MM.1S (cell line): ENCODE measurements around the gene ILF2.

ENCODE experiments used
- DNase-seq: peaks from one replicate; pipeline ENCODE4 v3.0.0-alpha.2; 2015
- H2AFZ ChIP-seq: fragments of 300-600 bp; sonication (generic); 2 replicates; pipeline ENCODE4 v1.6.0; 2016; ENCODE audit warnings: antibody characterized with exemption, low read length
- H3F3A ChIP-seq: fragments of 300-600 bp; sonication (generic); 2 replicates; pipeline ENCODE4 v1.6.1; 2016; ENCODE audit warnings: mild to moderate bottlenecking, antibody characterized with exemption, low read length, moderate library complexity, mixed read lengths; ENCODE audit not compliant: insufficient read depth
- H3K27ac ChIP-seq: fragments of 300-600 bp; sonication (generic); 2 replicates; pipeline ENCODE4 v1.5.1; 2016; ENCODE audit warnings: mild to moderate bottlenecking, low read length
- H3K27me3 ChIP-seq: fragments of 300-600 bp; sonication (generic); replicated peaks from 2 replicates; pipeline ENCODE4 v1.6.0; 2016; ENCODE audit warnings: low read length; ENCODE audit not compliant: insufficient read depth
- H3K36me3 ChIP-seq: fragments of 300-600 bp; sonication (generic); replicated peaks from 2 replicates; pipeline ENCODE4 v1.6.1; 2016; ENCODE audit warnings: mild to moderate bottlenecking, low read length, mixed read lengths; ENCODE audit not compliant: insufficient read depth
- H3K4me1 ChIP-seq: fragments of 300-600 bp; sonication (generic); 2 replicates; pipeline ENCODE4 v1.6.1; 2016; ENCODE audit warnings: low read length, mixed read lengths
- H3K4me2 ChIP-seq: fragments of 300-600 bp; sonication (generic); 2 replicates; pipeline ENCODE4 v1.6.0; 2016; ENCODE audit warnings: low read depth, low read length
- H3K4me3 ChIP-seq: fragments of 300-600 bp; sonication (generic); 2 replicates; pipeline ENCODE4 v1.5.1; 2016; ENCODE audit warnings: low read length, mixed read lengths
- H3K79me2 ChIP-seq: fragments of 300-600 bp; sonication (generic); 2 replicates; pipeline ENCODE4 v1.6.1; 2016; ENCODE audit warnings: mixed run types, low read length, mixed read lengths
- H3K9ac ChIP-seq: fragments of 300-600 bp; sonication (generic); 2 replicates; pipeline ENCODE4 v1.6.1; 2016; ENCODE audit warnings: low read length, mixed read lengths
- H3K9me2 ChIP-seq: fragments of 300-600 bp; sonication (generic); replicated peaks from 2 replicates; pipeline ENCODE4 v1.6.1; 2016; ENCODE audit warnings: mild to moderate bottlenecking, low read length, mixed read lengths; ENCODE audit not compliant: insufficient read depth
- H3K9me3 ChIP-seq: fragments of 300-600 bp; sonication (generic); replicated peaks from 2 replicates; pipeline ENCODE4 v1.6.1; 2016; ENCODE audit warnings: mild to moderate bottlenecking, low read length, mixed read lengths; ENCODE audit not compliant: insufficient read depth
- H4K20me1 ChIP-seq: fragments of 300-600 bp; sonication (generic); 2 replicates; pipeline ENCODE4 v1.6.1; 2016; ENCODE audit warnings: mild to moderate bottlenecking, low read length, moderate library complexity, mixed read lengths; ENCODE audit not compliant: insufficient read depth
- EZH2 ChIP-seq: fragments of 300-600 bp; sonication (generic); optimal IDR thresholded peaks from 2 replicates; pipeline ENCODE3; 2017; ENCODE audit warnings: low read depth, mild to moderate bottlenecking, antibody characterized with exemption, low read length, mixed read lengths
- EZH2phosphoT487 ChIP-seq: fragments of 300-600 bp; sonication (generic); IDR thresholded peaks from 2 replicates; pipeline ENCODE4 v1.6.1; 2018; ENCODE audit warnings: antibody characterized with exemption, low read length
- TF ChIP-seq, protein P1 (sequence below): fragments of 300-600 bp; sonication (generic); IDR thresholded peaks from 2 replicates; pipeline ENCODE4 v1.5.1; 2016; ENCODE audit warnings: antibody characterized with exemption, low read length, mixed read lengths

ILF2 gene

DNA sequence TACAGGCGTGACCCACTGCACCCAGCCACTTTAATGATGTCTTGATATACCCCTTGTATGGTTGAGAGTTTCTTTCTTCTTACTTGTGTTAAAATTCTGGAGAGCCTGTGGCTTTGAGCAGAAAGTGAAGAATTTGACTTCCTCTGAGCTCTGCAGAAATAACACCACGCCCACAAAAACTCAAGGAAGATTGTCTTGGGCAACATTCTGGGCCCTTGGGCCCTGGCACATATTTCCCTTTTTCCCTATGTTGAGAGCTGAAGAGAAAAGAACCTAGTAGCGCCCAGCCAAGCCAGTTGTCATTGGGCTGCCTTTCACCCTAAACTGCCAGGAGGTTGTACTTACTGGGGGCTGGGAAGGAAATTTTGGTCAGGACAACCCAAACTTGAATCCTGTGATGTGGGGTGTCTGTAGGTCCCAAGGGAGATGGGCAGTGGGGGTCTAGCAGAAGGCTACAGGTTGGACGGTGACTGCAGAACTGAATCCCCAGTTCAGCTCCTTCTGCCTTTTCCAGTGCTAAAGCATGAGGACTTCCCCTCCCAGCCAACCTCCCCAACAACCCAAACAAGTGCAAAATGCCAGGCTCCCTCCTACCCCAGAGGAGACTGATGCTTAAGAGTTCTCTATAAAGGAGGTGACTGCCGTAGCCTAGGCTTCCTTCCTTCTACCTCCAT, 24.0 kb downstream of the ILF2 start:
- H3K79me2 ChIP-seq = peaks cover 34% of the 10 kb centered on the region
- H4K20me1 ChIP-seq = no peaks in the 10 kb centered on the region
- no peaks in the 10 kb centered on the region for H3K27me3 ChIP-seq
- TF ChIP-seq EZH2phosphoT487 = no peak
- TF ChIP-seq EZH2 = no peak
- TF ChIP-seq, protein P1, sequence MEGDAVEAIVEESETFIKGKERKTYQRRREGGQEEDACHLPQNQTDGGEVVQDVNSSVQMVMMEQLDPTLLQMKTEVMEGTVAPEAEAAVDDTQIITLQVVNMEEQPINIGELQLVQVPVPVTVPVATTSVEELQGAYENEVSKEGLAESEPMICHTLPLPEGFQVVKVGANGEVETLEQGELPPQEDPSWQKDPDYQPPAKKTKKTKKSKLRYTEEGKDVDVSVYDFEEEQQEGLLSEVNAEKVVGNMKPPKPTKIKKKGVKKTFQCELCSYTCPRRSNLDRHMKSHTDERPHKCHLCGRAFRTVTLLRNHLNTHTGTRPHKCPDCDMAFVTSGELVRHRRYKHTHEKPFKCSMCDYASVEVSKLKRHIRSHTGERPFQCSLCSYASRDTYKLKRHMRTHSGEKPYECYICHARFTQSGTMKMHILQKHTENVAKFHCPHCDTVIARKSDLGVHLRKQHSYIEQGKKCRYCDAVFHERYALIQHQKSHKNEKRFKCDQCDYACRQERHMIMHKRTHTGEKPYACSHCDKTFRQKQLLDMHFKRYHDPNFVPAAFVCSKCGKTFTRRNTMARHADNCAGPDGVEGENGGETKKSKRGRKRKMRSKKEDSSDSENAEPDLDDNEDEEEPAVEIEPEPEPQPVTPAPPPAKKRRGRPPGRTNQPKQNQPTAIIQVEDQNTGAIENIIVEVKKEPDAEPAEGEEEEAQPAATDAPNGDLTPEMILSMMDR = no peak
- H3K27ac ChIP-seq = no peak overlapping the region
- H3K4me1 ChIP-seq = no peaks in the 10 kb centered on the region
- H3K9me2 ChIP-seq = no peaks in the 10 kb centered on the region
- no peak overlapping the region for H2AFZ ChIP-seq
- DNase-seq = no peak
- H3K4me3 ChIP-seq = no peak overlapping the region
- H3F3A ChIP-seq = no peaks in the 10 kb centered on the region
- peaks cover 23% of the 10 kb centered on the region for H3K36me3 ChIP-seq
- no peaks in the 10 kb centered on the region for H3K9me3 ChIP-seq
- H3K9ac ChIP-seq = no peak overlapping the region
- no peak overlapping the region for H3K4me2 ChIP-seq

GRCh38 chr1:153643816-153644215, 27.0 kb downstream of the ILF2 start:
- no peak for TF ChIP-seq EZH2
- TF ChIP-seq, protein P1 = no peak
- TF ChIP-seq EZH2phosphoT487 = no peak
- Histone ChIP-seq H3K36me3 (peaks cover 43% of the 10 kb centered on the region), H3F3A (no peaks in the 10 kb centered on the region), H3K4me1 (no peaks in the 10 kb centered on the region), H3K9me2 (no peaks in the 10 kb centered on the region), H3K9me3 (no peaks in the 10 kb centered on the region), H3K4me2 (no peak overlapping the region), H2AFZ (no peak overlapping the region), H3K27me3 (no peaks in the 10 kb centered on the region), H3K27ac (no peak overlapping the region), H3K79me2 (peaks cover 64% of the 10 kb centered on the region), H3K4me3 (no peak overlapping the region), H4K20me1 (no peaks in the 10 kb centered on the region), H3K9ac (no peak overlapping the region)
- no peak for DNase-seq

GRCh38 chr1:153643100-153643499, 27.7 kb downstream of the ILF2 start:
- Histone ChIP-seq H3K9me3 (no peaks in the 10 kb centered on the region), H2AFZ (no peak overlapping the region), H3F3A (no peaks in the 10 kb centered on the region), H3K79me2 (peaks cover 71% of the 10 kb centered on the region), H3K36me3 (peaks cover 48% of the 10 kb centered on the region), H3K4me3 (no peak overlapping the region), H3K27me3 (no peaks in the 10 kb centered on the region), H3K4me2 (no peak overlapping the region), H3K27ac (no peak overlapping the region), H4K20me1 (no peaks in the 10 kb centered on the region), H3K9me2 (no peaks in the 10 kb centered on the region), H3K9ac (no peak overlapping the region), H3K4me1 (no peaks in the 10 kb centered on the region)
- DNase-seq = no peak
- TF ChIP-seq, protein P1 = no peak
- TF ChIP-seq EZH2 (no peak), EZH2phosphoT487 (no peak)
